Cardiac fibroblast (primary cell): Measurements from ENCODE around the gene IL34.

Source experiments
- DNase-seq, 2 donors: peaks; one replicate each; pipeline versions ENCODE4 v3.0.0 to v3.0.0-alpha.2; 2010; ENCODE audit warnings: low read depth in 2 of 2
- H3K4me3 ChIP-seq, 2 donors: replicated peaks in 1 of 2; 1 replicate in 1 of 2; 2 replicates in 1 of 2; pipeline ENCODE4 v1.5.1; 2011; ENCODE audit warnings: low read depth in 2 of 2, low read length in 2 of 2, mild to moderate bottlenecking in 2 of 2, moderate library complexity in 1 of 2
- TF ChIP-seq, protein P1 (sequence below): IDR thresholded peaks from one replicate; pipeline ENCODE4 v1.5.1; 2011; ENCODE audit warnings: low read depth, mild to moderate bottlenecking, low read length, inconsistent platforms

IL34 gene

DNA sequence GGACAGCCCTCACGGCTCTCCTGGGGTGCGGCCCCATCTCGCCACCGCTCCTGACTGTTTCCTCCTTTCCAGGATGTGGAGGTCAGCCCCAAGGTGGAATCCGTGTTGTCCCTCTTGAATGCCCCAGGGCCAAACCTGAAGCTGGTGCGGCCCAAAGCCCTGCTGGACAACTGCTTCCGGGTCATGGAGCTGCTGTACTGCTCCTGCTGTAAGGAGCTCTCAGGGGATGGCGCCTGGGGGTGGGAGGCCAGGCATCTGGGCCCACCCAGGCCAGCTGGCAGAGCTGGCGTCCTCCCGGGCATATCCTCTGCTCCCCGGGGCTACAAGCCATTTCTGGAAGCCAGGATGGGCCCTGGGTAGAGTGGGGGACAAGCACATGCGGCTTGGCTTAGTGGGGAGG is 13.2 kb downstream of the IL34 start:
- H3K4me3 ChIP-seq, result no peak overlapping the region
- DNase-seq, result no peak
- TF ChIP-seq, protein P1, sequence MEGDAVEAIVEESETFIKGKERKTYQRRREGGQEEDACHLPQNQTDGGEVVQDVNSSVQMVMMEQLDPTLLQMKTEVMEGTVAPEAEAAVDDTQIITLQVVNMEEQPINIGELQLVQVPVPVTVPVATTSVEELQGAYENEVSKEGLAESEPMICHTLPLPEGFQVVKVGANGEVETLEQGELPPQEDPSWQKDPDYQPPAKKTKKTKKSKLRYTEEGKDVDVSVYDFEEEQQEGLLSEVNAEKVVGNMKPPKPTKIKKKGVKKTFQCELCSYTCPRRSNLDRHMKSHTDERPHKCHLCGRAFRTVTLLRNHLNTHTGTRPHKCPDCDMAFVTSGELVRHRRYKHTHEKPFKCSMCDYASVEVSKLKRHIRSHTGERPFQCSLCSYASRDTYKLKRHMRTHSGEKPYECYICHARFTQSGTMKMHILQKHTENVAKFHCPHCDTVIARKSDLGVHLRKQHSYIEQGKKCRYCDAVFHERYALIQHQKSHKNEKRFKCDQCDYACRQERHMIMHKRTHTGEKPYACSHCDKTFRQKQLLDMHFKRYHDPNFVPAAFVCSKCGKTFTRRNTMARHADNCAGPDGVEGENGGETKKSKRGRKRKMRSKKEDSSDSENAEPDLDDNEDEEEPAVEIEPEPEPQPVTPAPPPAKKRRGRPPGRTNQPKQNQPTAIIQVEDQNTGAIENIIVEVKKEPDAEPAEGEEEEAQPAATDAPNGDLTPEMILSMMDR, result no peak

DNA sequence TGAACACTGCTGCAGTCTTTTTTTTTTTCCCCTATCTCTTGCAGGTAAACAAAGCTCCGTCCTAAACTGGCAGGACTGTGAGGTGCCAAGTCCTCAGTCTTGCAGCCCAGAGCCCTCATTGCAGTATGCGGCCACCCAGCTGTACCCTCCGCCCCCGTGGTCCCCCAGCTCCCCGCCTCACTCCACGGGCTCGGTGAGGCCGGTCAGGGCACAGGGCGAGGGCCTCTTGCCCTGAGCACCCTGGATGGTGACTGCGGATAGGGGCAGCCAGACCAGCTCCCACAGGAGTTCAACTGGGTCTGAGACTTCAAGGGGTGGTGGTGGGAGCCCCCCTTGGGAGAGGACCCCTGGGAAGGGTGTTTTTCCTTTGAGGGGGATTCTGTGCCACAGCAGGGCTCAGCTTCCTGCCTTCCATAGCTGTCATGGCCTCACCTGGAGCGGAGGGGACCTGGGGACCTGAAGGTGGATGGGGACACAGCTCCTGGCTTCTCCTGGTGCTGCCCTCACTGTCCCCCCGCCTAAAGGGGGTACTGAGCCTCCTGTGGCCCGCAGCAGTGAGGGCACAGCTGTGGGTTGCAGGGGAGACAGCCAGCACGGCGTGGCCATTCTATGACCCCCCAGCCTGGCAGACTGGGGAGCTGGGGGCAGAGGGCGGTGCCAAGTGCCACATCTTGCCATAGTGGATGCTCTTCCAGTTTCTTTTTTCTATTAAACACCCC is 13.8 kb downstream of the IL34 start:
- TF ChIP-seq, protein P1, result no peak
- no peak for DNase-seq
- no peak overlapping the region for H3K4me3 ChIP-seq

DNA sequence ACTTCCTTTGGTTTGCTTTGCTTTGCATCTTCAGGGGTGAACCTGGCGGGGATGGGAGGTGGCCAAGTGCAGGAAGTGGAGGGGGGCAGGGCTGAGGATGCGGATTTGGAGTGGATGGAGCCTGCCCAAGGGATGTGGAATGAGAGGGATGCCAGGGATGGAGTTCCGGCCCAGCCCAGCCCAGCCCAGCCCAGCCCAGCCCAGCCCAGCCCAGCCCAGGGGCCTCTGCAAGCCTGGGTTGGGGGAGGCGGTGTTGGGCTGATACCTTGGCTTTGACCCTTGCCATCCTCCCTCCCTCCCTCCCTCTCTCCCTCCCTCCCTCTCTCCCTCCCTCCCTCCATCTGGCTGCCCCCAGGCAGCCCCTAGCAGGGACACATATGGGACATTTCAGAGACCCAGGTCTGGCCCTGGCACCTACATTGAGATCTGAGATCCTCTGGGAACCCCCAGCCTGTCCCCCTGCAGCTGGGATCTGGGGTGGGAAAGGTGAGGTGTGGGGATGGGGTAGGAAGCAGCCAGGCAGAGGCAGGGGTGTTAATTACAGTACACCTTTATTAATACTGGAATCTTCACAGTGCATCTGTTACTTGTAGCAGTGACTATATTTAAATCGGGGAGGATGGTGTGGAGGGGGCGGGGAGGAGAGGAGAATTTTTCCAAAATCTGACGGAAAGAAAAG is 14.5 kb downstream of the IL34 start:
- TF ChIP-seq, protein P1, result no peak
- no peak for DNase-seq
- H3K4me3 ChIP-seq, result no peak overlapping the region

- DNase-seq, result no peak
- H3K4me3 ChIP-seq, result no peak overlapping the region
- TF ChIP-seq, protein P1, result no peak
Measured at GRCh38 chr16:70661534-70661917, 15.2 kb downstream of the IL34 start.

- TF ChIP-seq, protein P1, result no peak
- DNase-seq, result peak in 1 of 2 donors; percentile 63
- no peak overlapping the region for H3K4me3 ChIP-seq
Measured at GRCh38 chr16:70661918-70662641, 15.7 kb downstream of the IL34 start.

DNA sequence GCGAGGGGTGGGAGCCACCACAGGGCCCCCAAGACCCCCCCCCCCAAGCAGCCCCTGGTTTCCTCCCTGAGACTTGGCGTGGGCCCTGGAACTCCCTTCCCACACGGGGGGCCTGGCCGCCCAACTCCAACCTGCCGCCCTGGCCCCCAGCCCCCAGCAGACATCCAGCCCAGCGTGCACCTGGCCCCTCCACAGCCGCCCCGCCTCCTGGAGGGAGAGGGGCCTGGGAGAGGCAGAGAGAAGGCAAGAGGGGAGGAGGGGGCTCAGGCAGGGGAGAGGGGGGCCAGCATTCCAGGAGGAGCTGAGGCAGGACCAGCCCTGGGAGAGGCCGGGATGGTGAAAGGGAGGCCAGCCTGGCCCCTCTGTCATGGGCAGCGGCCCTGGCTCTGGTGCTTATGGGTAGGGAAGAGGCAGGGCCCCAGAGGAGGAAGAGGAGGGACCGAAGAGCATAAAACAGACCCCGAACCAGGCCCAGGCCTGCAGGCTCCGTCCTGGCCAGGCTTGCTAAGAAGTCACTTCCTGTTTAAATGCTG is 16.7 kb downstream of the IL34 start:
- TF ChIP-seq, protein P1, result no peak
- no peak for DNase-seq
- H3K4me3 ChIP-seq, result no peak overlapping the region
